Effector memory CD8-positive, alpha-beta T cell (primary cell): Measurements from ENCODE around the gene CHMP1B.

ENCODE experiments used
- ATAC-seq: fragments of 150-1000 bp; cut with Tn5 transposase; replicated peaks from 2 replicates; pipeline ENCODE4 v1.10.0; 2021; ENCODE audit warnings: mild to moderate bottlenecking, moderate library complexity
- DNase-seq, 3 experiments: peaks; one replicate each; pipeline ENCODE4 v3.0.0; 2021
- H3K27ac Mint-ChIP-seq, 2 donors: one replicate each; pipeline ENCODE4 v1.8.0; 2022; ENCODE audit warnings: mild to moderate bottlenecking in 2 of 2, mixed read lengths in 2 of 2, moderate library complexity in 2 of 2
- H3K27me3 Mint-ChIP-seq, 2 donors: one replicate each; pipeline ENCODE4 v1.8.0; 2022; ENCODE audit warnings: mixed read lengths in 2 of 2
- H3K36me3 Mint-ChIP-seq: one replicate; pipeline ENCODE4 v1.8.0; 2022; ENCODE audit warnings: mild to moderate bottlenecking, moderate library complexity, mixed read lengths; ENCODE audit not compliant: insufficient read depth
- H3K4me1 Mint-ChIP-seq, 2 donors: one replicate each; pipeline ENCODE4 v1.8.0; 2022; ENCODE audit warnings: low read depth in 2 of 2, mixed read lengths in 2 of 2
- H3K4me3 Mint-ChIP-seq, 2 donors: one replicate each; pipeline ENCODE4 v1.8.0; 2022; ENCODE audit warnings: mild to moderate bottlenecking in 2 of 2, mixed read lengths in 2 of 2, moderate library complexity in 2 of 2
- H3K9me3 Mint-ChIP-seq, 2 donors: one replicate each; pipeline ENCODE4 v1.8.0; 2022; ENCODE audit warnings: mixed read lengths in 2 of 2

The CHMP1B gene

DNA sequence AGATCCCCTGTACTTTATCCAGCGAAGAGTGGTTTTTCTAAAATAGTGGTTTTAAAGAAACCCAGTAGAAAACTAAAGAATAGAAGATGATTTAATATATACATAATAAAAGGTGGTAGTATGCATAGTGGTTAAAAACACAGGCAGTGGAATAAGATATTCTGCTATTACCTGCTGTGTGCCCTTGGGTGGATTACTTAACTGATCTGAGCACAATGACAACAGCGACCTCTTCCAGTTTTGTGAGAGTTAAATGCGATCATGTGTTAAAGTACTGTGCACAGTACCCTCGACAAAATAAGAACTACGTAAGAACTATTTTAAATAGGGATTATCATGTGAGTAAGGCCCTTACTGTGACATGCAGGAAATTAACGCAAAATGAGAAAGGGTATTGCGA lies 30.0 kb upstream of the CHMP1B start:
- H3K36me3 Mint-ChIP-seq: no peaks in the 10 kb centered on the region
- H3K9me3 Mint-ChIP-seq: no peaks in the 10 kb centered on the region
- no peak for DNase-seq
- no peak overlapping the region for H3K27ac Mint-ChIP-seq
- ATAC-seq: no peak
- H3K4me3 Mint-ChIP-seq: no peak overlapping the region
- peaks cover 0 to 9% of the 10 kb centered on the region in 2 donors for H3K27me3 Mint-ChIP-seq
- H3K4me1 Mint-ChIP-seq: no peaks in the 10 kb centered on the region

DNA sequence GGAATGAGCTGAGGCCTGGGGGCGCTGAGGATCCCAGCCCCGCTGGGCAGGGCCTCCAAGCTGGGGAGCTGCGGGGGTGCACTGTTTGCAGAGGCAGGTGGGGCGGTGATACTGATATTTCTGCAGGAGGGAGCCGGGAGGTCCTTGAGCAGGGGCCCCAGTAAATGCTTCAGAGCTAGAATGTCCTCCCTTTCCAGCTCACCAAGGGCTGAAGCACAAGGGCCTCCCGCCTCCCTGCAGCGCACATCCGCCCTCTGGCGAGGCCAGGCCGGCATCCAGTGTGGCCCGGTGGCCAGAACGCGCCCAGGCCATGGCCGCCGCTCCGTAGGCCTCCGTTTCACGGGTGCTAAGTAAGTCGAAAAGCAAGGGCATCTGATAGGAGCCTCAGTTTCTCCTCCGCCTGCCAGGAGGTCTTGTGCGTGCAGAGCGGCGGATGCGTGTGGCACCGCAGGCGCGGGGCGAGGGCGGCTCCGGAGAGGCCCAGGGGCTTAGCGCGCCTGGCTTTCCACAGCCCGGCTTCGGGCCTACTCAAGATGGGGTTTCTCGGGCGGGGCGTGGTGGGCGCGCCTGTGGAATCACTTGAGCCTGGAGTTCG lies 29.5 kb upstream of the CHMP1B start:
- Mint-ChIP-seq H3K27ac (no peak overlapping the region), H3K36me3 (no peaks in the 10 kb centered on the region), H3K4me1 (no peaks in the 10 kb centered on the region), H3K9me3 (no peaks in the 10 kb centered on the region), H3K4me3 (no peak overlapping the region), H3K27me3 (peaks cover 0 to 12% of the 10 kb centered on the region in 2 donors)
- no peak for ATAC-seq
- DNase-seq: no peak

DNA sequence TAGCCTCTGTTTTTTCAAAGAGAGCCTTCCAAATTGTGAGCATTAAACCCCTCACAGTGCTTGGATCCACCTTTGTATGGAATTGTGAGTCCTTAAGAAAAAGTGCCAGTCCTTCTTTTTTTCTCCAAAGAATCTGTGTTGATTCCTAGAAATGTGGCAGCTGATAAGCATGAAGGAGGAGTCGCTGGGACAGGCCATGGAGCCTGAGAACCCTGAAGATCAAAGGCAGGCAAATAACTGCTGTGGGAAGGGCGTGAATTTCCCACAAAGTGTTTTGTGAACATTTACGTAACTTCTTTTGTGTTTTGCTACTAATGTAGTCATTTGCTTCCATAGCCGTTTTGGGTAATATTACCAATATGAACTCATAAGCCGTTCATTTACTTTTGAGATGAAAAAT lies 27.7 kb upstream of the CHMP1B start:
- DNase-seq (no peak), ATAC-seq (no peak)
- Mint-ChIP-seq H3K4me1 (no peaks in the 10 kb centered on the region), H3K27ac (no peak overlapping the region), H3K9me3 (no peaks in the 10 kb centered on the region), H3K36me3 (no peaks in the 10 kb centered on the region), H3K4me3 (no peak overlapping the region), H3K27me3 (peaks cover 0 to 11% of the 10 kb centered on the region in 2 donors)

DNA sequence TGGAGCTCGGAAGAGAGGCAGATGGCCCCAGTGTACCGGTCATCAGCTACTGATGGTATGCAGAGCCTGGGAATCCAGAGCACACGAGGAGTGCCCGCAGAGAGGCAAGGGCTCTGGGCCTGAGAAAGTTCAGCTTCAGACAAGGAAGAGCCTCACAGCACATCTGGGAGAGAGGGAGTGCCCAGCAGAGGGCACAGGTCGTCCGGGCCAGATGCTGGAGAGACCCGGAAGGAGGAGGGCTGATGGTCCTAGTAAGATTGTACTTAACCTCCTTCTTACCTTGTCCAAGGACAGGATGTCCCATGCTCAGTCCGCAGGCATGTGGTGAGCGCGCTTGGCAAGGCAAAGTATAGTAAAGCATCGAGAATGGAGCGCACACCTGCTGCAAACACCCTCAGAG lies 24.4 kb upstream of the CHMP1B start:
- no peak overlapping the region for H3K27ac Mint-ChIP-seq
- no peak for ATAC-seq
- H3K27me3 Mint-ChIP-seq: peaks cover 0 to 11% of the 10 kb centered on the region in 2 donors
- no peaks in the 10 kb centered on the region for H3K9me3 Mint-ChIP-seq
- H3K4me1 Mint-ChIP-seq: no peaks in the 10 kb centered on the region
- no peaks in the 10 kb centered on the region for H3K36me3 Mint-ChIP-seq
- no peak overlapping the region for H3K4me3 Mint-ChIP-seq
- no peak for DNase-seq

DNA sequence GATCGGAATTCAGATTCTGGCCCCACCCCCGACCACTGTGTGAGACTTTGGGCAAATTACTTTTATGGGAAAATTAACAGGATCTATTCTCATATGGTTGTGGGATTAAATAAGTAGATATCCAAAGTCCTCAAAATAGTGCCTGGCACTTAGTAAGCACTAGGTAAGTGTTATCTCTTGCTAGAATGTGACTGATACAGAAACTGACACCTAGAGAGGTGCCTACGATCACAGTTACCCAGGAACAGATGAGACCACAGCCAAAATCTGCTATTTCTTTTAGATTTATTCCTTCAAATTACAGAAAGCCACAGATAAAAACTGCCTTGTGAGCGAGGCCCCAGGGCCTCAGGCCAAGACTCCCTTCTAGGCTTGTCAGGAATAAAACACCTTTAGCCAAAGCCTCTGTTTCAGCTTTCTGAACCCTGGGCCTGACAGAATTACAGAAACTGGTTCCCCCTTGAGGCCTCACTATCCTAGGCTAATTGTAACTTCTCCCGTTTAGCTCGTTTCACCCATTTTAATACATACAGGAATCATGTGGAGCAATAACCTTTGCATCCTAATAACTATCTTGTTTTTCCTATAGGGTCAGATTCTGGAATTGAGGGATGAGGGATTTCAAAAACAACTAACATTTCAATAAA lies 22.3 kb upstream of the CHMP1B start:
- Mint-ChIP-seq H3K4me3 (no peak overlapping the region), H3K36me3 (no peaks in the 10 kb centered on the region), H3K4me1 (no peaks in the 10 kb centered on the region), H3K27ac (peak overlapping the region in 1 of 2 donors; percentile 39), H3K27me3 (peaks cover 0 to 19% of the 10 kb centered on the region in 2 donors), H3K9me3 (no peaks in the 10 kb centered on the region)
- ATAC-seq (peak; percentile 56), DNase-seq (no peak)

DNA sequence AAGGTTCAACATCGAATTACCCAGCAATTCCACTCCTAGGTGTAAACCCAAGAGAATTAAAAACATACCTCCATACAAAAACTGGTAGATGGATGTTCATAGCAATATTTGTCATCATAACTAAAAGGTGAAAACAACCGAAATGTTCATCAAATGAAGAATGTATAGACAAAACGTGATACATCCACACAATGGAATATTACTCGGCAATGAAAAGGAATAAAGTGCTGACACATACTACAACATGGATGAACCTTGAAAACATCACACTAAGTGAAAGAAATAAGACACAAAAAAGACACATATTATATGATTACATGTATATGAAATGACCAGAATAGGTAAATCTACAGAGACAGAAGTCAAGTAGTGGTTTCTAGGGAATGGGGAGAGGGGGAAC lies 20.6 kb upstream of the CHMP1B start:
- H3K9me3 Mint-ChIP-seq: no peaks in the 10 kb centered on the region
- H3K4me3 Mint-ChIP-seq: no peak overlapping the region
- H3K27me3 Mint-ChIP-seq: peaks cover 0 to 25% of the 10 kb centered on the region in 2 donors
- H3K36me3 Mint-ChIP-seq: no peaks in the 10 kb centered on the region
- H3K4me1 Mint-ChIP-seq: no peaks in the 10 kb centered on the region
- no peak overlapping the region for H3K27ac Mint-ChIP-seq
- ATAC-seq: no peak
- DNase-seq: no peak

DNA sequence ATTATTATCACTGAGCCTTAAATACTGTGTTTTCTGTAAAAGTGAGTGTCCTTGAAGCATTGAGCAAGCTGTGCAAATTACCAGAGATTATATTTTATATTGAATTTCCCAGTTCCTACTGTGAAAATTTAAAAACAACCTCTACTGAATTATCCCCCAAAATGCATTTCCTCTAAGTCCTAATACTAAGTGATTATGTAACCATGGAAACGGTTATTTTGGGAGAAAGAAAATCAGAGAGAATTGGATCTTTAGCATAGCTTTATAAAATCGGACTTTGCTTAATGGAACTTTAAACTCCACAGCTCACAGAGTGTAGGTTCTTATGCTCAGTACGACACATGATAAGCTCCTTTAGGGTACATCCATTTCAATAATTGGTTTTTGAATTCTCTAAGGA lies 19.3 kb upstream of the CHMP1B start:
- H3K36me3 Mint-ChIP-seq: no peaks in the 10 kb centered on the region
- H3K27me3 Mint-ChIP-seq: peaks cover 0 to 15% of the 10 kb centered on the region in 2 donors
- H3K27ac Mint-ChIP-seq: no peak overlapping the region
- no peaks in the 10 kb centered on the region for H3K9me3 Mint-ChIP-seq
- DNase-seq (no peak), ATAC-seq (no peak)
- no peak overlapping the region for H3K4me3 Mint-ChIP-seq
- H3K4me1 Mint-ChIP-seq: no peaks in the 10 kb centered on the region

DNA sequence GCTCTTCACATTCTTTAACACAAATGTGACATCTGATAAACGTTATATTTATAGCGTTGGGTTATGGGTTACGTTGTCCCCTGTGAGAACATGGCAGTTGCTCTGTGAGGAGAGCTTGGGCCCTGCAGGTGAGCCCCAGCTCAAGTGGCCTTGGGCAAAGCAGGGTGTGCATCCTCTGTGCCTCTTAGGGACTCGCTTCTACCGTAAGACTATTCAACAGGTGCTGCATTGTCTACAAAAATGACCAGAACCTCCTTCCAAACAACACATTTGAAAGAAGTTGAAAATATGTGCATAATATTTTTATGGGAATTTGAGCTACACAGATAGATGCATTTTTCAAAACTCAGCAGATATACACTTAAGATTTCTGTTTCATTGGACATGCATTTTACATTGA lies 16.4 kb upstream of the CHMP1B start:
- Mint-ChIP-seq H3K4me1 (no peaks in the 10 kb centered on the region), H3K4me3 (no peak overlapping the region), H3K9me3 (no peaks in the 10 kb centered on the region), H3K27ac (no peak overlapping the region), H3K36me3 (no peaks in the 10 kb centered on the region), H3K27me3 (peaks cover 8 to 14% of the 10 kb centered on the region in 2 donors)
- no peak for DNase-seq
- no peak for ATAC-seq

DNA sequence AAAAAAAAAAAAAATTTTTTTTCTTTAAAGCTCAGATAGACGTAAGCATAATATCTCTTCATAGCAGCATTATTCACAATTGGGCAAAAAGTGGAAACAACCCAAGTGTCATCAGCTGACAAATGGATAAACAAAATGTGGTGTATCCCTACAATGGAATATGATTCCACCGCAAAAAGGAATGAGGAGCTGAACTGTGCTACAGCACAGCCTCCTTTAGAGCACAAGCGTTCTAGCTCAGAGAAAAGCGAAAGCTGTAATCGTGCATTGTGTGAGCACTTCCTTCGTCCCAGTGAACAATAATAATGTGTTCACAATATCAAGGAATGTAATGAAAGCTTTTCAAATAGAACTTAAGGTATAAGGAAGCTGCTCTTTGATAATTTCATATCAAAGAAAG lies 11.7 kb upstream of the CHMP1B start:
- Mint-ChIP-seq H3K9me3 (no peaks in the 10 kb centered on the region), H3K27me3 (peaks cover 0 to 8% of the 10 kb centered on the region in 2 donors), H3K4me3 (no peak overlapping the region), H3K36me3 (peaks cover 3% of the 10 kb centered on the region), H3K27ac (no peak overlapping the region), H3K4me1 (no peaks in the 10 kb centered on the region)
- DNase-seq: no peak
- no peak for ATAC-seq

DNA sequence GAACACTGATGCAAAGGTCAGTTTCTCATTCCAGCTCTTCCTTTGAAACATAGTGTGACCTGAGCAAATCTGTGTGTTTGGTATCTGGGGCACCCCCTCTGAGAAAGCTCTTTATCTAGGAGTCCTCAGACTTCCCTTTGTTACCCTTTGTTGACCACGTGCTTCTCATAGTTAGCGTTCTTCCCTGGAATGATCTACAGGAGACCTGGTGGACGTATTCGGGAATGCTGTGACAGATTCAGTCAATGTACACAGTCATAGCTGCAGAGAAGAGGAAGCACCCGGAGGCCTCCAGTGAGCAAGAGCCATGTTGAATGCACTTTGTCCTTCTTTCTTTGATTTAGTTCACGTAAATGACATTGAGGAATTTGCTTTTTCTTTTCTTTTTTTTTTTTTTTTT lies 10.7 kb upstream of the CHMP1B start:
- no peak overlapping the region for H3K4me3 Mint-ChIP-seq
- H3K9me3 Mint-ChIP-seq: no peaks in the 10 kb centered on the region
- H3K4me1 Mint-ChIP-seq: no peaks in the 10 kb centered on the region
- ATAC-seq (no peak), DNase-seq (no peak)
- peaks cover 4% of the 10 kb centered on the region for H3K36me3 Mint-ChIP-seq
- no peak overlapping the region for H3K27ac Mint-ChIP-seq
- peaks cover 0 to 8% of the 10 kb centered on the region in 2 donors for H3K27me3 Mint-ChIP-seq

DNA sequence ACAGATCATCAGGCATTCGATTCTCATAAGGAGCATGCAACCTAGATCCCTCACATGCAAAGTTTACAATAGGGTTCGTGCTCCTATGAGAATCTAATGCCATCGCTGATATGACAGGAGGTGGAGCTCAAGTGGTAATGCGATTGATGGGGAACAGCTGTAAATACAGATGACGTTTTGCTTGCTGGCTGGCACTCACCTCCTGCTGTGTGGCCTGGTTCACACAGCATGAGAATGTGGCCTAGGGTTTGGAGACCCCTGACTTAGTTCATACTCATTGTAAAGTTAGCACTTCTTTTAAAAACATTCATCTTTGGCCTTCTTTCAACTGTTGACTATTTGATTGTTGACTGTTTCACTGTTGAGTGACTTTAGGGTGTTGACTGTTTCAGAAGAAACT lies 8.7 kb upstream of the CHMP1B start:
- peaks cover 0 to 8% of the 10 kb centered on the region in 2 donors for H3K27me3 Mint-ChIP-seq
- DNase-seq: no peak
- peaks cover 6% of the 10 kb centered on the region for H3K36me3 Mint-ChIP-seq
- ATAC-seq: no peak
- H3K27ac Mint-ChIP-seq: no peak overlapping the region
- H3K9me3 Mint-ChIP-seq: no peaks in the 10 kb centered on the region
- H3K4me1 Mint-ChIP-seq: no peaks in the 10 kb centered on the region
- no peak overlapping the region for H3K4me3 Mint-ChIP-seq

DNA sequence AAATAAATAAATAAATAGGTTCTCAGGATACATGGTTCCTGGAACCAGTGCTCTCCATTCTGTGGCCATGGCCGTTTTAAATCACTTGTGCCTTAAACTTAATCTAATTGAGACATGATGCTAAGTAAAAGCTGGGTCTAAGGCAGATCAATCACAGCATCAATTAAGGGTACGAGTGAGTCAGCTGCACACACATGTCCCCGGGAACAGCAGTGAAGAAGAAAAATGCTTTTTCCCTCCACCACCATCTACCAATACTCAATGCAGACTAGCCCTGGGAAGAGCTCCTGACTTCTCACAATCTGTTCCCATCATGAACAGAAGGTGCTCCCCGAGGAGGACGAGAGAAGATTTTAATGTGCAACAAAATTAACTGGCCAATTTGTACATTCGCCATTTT lies 6.8 kb upstream of the CHMP1B start:
- H3K27me3 Mint-ChIP-seq: no peaks in the 10 kb centered on the region
- H3K27ac Mint-ChIP-seq: no peak overlapping the region
- H3K36me3 Mint-ChIP-seq: peaks cover 6% of the 10 kb centered on the region
- DNase-seq (no peak), ATAC-seq (no peak)
- H3K4me3 Mint-ChIP-seq: no peak overlapping the region
- H3K4me1 Mint-ChIP-seq: no peaks in the 10 kb centered on the region
- H3K9me3 Mint-ChIP-seq: no peaks in the 10 kb centered on the region

DNA sequence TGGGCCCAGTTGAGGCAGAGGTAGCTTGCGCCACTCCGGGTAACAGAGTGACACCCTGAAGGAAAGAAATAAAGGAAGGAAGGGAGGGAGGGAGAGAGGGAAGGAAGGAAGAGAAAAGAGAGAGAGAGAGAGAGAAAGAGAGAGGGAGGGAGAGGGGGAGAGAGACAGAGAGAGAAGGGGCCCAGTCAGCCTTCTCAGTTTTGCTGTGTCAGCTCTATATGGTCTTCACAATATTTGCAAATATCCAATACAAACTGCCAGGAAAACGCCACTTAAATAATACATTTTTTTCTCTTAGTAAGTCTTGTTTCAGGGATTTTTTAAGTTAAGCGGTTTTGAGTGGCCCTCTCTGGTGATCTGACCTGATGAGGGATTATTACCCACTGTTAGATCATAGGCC lies 5.6 kb upstream of the CHMP1B start:
- H3K36me3 Mint-ChIP-seq: peaks cover 17% of the 10 kb centered on the region
- no peak for DNase-seq
- no peaks in the 10 kb centered on the region for H3K27me3 Mint-ChIP-seq
- H3K4me1 Mint-ChIP-seq: peaks cover 9 to 10% of the 10 kb centered on the region in 2 donors
- H3K27ac Mint-ChIP-seq: no peak overlapping the region
- ATAC-seq: no peak
- no peak overlapping the region for H3K4me3 Mint-ChIP-seq
- no peaks in the 10 kb centered on the region for H3K9me3 Mint-ChIP-seq

DNA sequence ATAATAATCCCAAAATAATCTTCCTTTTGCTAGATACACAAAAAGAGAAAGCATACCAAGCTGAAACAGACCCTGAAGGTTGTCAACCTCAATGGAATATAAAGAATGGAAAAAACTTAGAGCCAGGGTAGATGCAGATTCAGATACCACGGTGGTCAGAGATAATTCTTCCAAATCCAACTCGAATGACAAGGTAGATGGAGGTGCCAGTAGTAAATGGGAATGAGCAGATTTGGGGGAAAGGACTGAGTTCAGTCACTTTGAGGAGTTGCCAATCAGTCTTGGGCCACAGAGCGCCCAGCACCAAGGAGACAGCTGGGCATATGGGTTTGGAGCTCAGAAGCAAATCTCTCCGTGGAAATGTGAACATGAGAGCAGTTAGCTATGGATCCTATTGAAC lies 3.4 kb upstream of the CHMP1B start:
- Mint-ChIP-seq H3K9me3 (no peaks in the 10 kb centered on the region), H3K27me3 (no peaks in the 10 kb centered on the region), H3K36me3 (peaks cover 36% of the 10 kb centered on the region), H3K4me1 (peaks cover 24 to 30% of the 10 kb centered on the region in 2 donors), H3K4me3 (no peak overlapping the region), H3K27ac (peak overlapping the region; percentile 3 to 100)
- DNase-seq: no peak
- ATAC-seq: no peak
